ENCODE measurements around the gene GANC. TPM values are rescaled to one million over a fixed set of nuclear protein-coding genes. Genes with fewer than 3 reads are reported as not detected.
"Not testable (repeated sequence)": the region's sequence is repeated elsewhere in the genome, so short reads cannot be mapped to it uniquely, and the experiment has no call there.

GANC gene
- total and polyA plus RNA-seq, 10 donors: 7.4 to 65.9 (median 42.3) TPM

DNA sequence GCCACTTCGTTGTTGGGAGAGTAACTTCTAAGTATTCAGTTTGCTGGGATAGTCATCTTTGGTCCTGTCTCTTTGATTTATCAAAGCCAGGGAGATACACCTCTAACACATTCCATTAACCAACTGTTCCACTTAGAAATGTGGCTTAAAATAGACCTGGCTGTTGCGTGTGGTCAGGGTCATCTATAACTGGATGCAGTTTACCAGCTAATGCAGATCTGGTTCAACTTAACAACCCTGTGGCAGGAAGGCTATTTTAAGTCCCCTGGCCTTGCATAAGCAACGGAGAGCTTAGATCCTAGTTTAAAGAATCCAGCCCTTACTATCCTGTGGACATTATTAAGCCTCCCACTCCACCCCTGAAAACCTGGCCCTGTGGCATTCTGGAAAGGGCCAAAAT, 58.2 kb downstream of the GANC start:
- 78 to 86% (median 80%) methylated on average over 3 of the region's 3 CpGs for WGBS, 5 donors
- TF ChIP-seq POLR2AphosphoS5 (IDR thresholded peaks at IDR 0.05): no peak
- no peak for TF ChIP-seq POLR2A (IDR thresholded peaks at IDR 0.05)
- TF ChIP-seq, protein P1, sequence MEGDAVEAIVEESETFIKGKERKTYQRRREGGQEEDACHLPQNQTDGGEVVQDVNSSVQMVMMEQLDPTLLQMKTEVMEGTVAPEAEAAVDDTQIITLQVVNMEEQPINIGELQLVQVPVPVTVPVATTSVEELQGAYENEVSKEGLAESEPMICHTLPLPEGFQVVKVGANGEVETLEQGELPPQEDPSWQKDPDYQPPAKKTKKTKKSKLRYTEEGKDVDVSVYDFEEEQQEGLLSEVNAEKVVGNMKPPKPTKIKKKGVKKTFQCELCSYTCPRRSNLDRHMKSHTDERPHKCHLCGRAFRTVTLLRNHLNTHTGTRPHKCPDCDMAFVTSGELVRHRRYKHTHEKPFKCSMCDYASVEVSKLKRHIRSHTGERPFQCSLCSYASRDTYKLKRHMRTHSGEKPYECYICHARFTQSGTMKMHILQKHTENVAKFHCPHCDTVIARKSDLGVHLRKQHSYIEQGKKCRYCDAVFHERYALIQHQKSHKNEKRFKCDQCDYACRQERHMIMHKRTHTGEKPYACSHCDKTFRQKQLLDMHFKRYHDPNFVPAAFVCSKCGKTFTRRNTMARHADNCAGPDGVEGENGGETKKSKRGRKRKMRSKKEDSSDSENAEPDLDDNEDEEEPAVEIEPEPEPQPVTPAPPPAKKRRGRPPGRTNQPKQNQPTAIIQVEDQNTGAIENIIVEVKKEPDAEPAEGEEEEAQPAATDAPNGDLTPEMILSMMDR (IDR thresholded peaks at IDR 0.05 in 8 of 11, conservative IDR thresholded peaks at IDR 0.05 in 3 of 11): no peak
- peaks cover 0 to 28% (median 22%) of the 10 kb centered on the region in 8 donors for H3K9me3 ChIP-seq
- H3K4me1 ChIP-seq: no peaks in the 10 kb centered on the region
- H3K27ac ChIP-seq: no peak overlapping the region
- DNase-seq: no peak
- peaks cover 0 to 91% (median 33%) of the 10 kb centered on the region in 6 donors for H3K36me3 ChIP-seq
- H3K27me3 ChIP-seq (replicated peaks in 1 of 7): no peaks in the 10 kb centered on the region
- no peak overlapping the region for H3K4me3 ChIP-seq
- intact Hi-C loops (cut with DNase I; ENCODE audit: low total_unique reads): no loop called here

DNA sequence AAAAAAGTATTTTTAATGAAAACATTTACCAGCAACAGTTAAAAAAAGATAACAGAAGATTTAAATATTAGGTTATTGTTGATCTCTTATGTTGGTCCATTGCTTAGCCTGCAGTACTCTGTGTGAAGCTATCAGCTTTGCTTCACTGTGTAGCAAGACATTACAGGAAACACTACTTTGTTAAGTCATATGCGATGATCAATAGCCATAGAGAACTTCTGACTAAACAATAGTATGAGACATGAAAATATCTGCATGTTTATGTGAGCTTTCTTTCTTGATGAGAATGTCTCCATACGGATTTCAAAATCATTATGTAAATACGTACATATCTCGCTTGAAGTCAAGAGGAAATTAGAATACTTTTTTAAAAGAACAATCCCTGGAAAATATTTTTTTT, 59.3 kb downstream of the GANC start:
- intact Hi-C loops (cut with DNase I; ENCODE audit: low total_unique reads): no loop called here
- WGBS, 5 donors: 69 to 91% (median 88%) methylated on average over 4 of the region's 4 CpGs
- Histone ChIP-seq H3K27me3 (replicated peaks in 1 of 7) (no peaks in the 10 kb centered on the region), H3K4me1 (no peaks in the 10 kb centered on the region), H3K27ac (no peak overlapping the region), H3K4me3 (no peak overlapping the region), H3K36me3 (peaks cover 0 to 80% (median 22%) of the 10 kb centered on the region in 6 donors), H3K9me3 (peaks cover 0 to 36% (median 31%) of the 10 kb centered on the region in 8 donors)
- TF ChIP-seq POLR2A (IDR thresholded peaks at IDR 0.05) (no peak), POLR2AphosphoS5 (IDR thresholded peaks at IDR 0.05) (no peak)
- TF ChIP-seq, protein P1 (IDR thresholded peaks at IDR 0.05 in 8 of 11, conservative IDR thresholded peaks at IDR 0.05 in 3 of 11): no peak
- no peak for DNase-seq

DNA sequence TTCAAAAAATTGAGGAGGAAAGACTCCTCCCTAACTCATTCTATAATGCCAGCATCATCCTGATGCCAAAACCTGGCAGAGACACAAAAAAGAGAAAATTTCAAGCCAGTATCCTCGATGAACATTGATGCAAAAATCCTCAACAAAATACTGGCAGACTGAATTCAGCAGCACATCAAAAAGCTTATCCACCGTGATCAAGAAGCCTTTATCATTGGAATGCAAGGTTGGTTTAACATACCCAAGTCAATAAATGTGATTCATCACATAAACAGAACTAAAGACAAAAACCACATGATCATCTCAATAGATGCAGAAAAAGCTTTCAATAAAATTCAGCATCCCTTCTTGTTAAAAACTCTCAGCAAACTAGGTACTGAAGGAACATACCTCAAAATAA, 62.1 kb downstream of the GANC start:
- no peak for DNase-seq
- Histone ChIP-seq H3K4me1 (no peaks in the 10 kb centered on the region), H3K36me3 (peaks cover 0 to 60% (median 14%) of the 10 kb centered on the region in 6 donors), H3K27me3 (replicated peaks in 1 of 7) (no peaks in the 10 kb centered on the region), H3K27ac (no peak overlapping the region), H3K4me3 (no peak overlapping the region), H3K9me3 (peaks cover 0 to 36% (median 31%) of the 10 kb centered on the region in 8 donors)
- 93 to 98% (median 97%) methylated on average over 2 of the region's 2 CpGs for whole genome bisulfite sequencing, 5 donors
- intact Hi-C loops (cut with DNase I; ENCODE audit: low total_unique reads): no loop called here
- TF ChIP-seq, protein P1 (IDR thresholded peaks at IDR 0.05 in 8 of 11, conservative IDR thresholded peaks at IDR 0.05 in 3 of 11): no peak
- TF ChIP-seq POLR2A (IDR thresholded peaks at IDR 0.05): no peak
- no peak for TF ChIP-seq POLR2AphosphoS5 (IDR thresholded peaks at IDR 0.05)

DNA sequence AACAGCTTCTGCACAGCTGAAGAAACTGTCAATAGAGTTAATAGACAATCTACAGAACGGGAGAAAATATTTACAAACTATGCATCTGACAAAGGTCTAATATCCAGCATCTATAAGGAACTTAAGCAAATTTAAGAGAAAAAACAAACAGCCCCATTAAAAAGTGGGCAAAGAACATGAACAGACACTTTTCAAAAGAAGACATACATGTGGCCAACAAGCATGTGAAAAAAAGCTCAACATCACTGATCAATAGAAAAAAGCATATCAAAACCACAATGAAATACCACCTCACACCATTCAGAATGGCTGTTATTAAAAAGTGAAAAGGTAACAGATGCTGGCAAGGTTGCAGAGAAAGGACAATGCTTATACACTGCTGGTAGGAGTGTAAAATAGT, 63.6 kb downstream of the GANC start:
- DNase-seq; H3K27me3 ChIP-seq (replicated peaks in 1 of 7); H3K4me1 ChIP-seq; H3K27ac ChIP-seq; intact Hi-C loops (cut with DNase I; ENCODE audit: low total_unique reads); H3K4me3 ChIP-seq: not testable (repeated sequence)
- peaks cover 0 to 59% (median 5%) of the 10 kb centered on the region in 6 donors for H3K36me3 ChIP-seq
- H3K9me3 ChIP-seq: peaks cover 0 to 36% (median 31%) of the 10 kb centered on the region in 8 donors
- 93 to 98% (median 95%) methylated on average over 1 of the region's 1 CpG for WGBS, 5 donors

DNA sequence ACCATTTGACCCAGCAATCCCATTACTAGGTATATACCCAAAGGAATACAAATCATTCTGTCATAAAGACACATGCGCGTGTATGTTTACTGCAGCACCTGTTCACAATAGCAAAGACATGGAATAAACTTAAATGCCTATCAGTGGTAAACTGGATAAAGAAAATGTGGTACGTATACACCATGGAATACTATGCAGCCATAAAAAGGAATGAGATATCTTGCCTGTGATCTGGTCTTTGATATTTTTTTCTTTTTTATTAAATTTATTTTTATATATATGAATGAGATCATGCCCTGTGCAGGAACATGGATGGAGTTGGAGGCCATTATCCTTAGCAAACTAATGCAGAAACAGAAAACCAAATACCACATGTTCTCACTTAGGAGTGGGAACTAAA, 64.1 kb downstream of the GANC start:
- H3K27ac ChIP-seq; H3K27me3 ChIP-seq (replicated peaks in 1 of 7); intact Hi-C loops (cut with DNase I; ENCODE audit: low total_unique reads); H3K4me3 ChIP-seq; H3K4me1 ChIP-seq; DNase-seq: not testable (repeated sequence)
- Histone ChIP-seq H3K9me3 (peaks cover 0 to 36% (median 31%) of the 10 kb centered on the region in 8 donors), H3K36me3 (peaks cover 0 to 61% (median 5%) of the 10 kb centered on the region in 6 donors)
- 93 to 99% (median 96%) methylated on average over 3 of the region's 3 CpGs for WGBS, 5 donors
